HG03521 (cell line): ENCODE data around the gene NKX6-2.
"Not testable (repeated sequence)": the region's sequence is repeated elsewhere in the genome, so short reads cannot be mapped to it uniquely, and the experiment has no call there.

ENCODE experiments used
- ATAC-seq: cut with Tn5 transposase; IDR thresholded peaks from one replicate; pipeline ENCODE4 v1.9.1; 2021; ENCODE audit warnings: mild to moderate bottlenecking, moderate library complexity; ENCODE audit not compliant: unreplicated experiment

The NKX6-2 gene

GRCh38 chr10:132799865-132800264 lies 13.9 kb upstream of the NKX6-2 start:
- no peak for ATAC-seq

- ATAC-seq: no peak
These were observed 12.9 kb upstream of the NKX6-2 start for GRCh38 chr10:132798876-132799275.

GRCh38 chr10:132798403-132798802 lies 12.5 kb upstream of the NKX6-2 start:
- ATAC-seq: no peak

GRCh38 chr10:132797986-132798385 lies 12.0 kb upstream of the NKX6-2 start:
- ATAC-seq: not testable (repeated sequence)

GRCh38 chr10:132796846-132797245 lies 10.9 kb upstream of the NKX6-2 start:
- ATAC-seq: no peak

GRCh38 chr10:132793871-132794849 lies 8.2 kb upstream of the NKX6-2 start:
- no peak for ATAC-seq

GRCh38 chr10:132793213-132793612 lies 7.3 kb upstream of the NKX6-2 start:
- ATAC-seq: no peak

GRCh38 chr10:132792796-132793195 lies 6.8 kb upstream of the NKX6-2 start:
- no peak for ATAC-seq

GRCh38 chr10:132792099-132792498 lies 6.2 kb upstream of the NKX6-2 start:
- ATAC-seq: not testable (repeated sequence)

GRCh38 chr10:132790934-132791829 lies 5.2 kb upstream of the NKX6-2 start:
- no peak for ATAC-seq

- ATAC-seq: no peak
These were observed 4.5 kb upstream of the NKX6-2 start for GRCh38 chr10:132790470-132790869.

- no peak for ATAC-seq
These were observed 3.8 kb upstream of the NKX6-2 start for GRCh38 chr10:132789659-132790148.

- ATAC-seq: no peak
These were observed 2.9 kb upstream of the NKX6-2 start for GRCh38 chr10:132788831-132789219.

- no peak for ATAC-seq
These were observed 2.4 kb upstream of the NKX6-2 start for GRCh38 chr10:132788180-132788830.

GRCh38 chr10:132787495-132788179 lies 1.7 kb upstream of the NKX6-2 start:
- ATAC-seq: no peak

- ATAC-seq: no peak
These were observed 1.0 kb upstream of the NKX6-2 start for GRCh38 chr10:132786884-132787494.

- ATAC-seq: no peak
These were observed 533 bp upstream of the NKX6-2 start for GRCh38 chr10:132786476-132786883.

GRCh38 chr10:132784866-132785722 lies 853 bp downstream of the NKX6-2 start:
- no peak for ATAC-seq
